Astrocyte (in vitro differentiated cells and primary cell): Measurements from ENCODE around the gene C2CD5. TPM values are rescaled to one million over a fixed set of nuclear protein-coding genes. Genes with fewer than 3 reads are reported as not detected.

Experiments
- DNase-seq: peaks from one replicate; pipeline ENCODE4 v3.0.0-alpha.2; 2010; ENCODE audit warnings: low read depth
- FAIRE-seq: peaks from 2 replicates; lab custom pipeline; 2011; peaks lifted over from hg19 to GRCh38; lab: Jason Lieb, UNC
- H2AFZ ChIP-seq: 2 replicates; pipeline ENCODE4 v1.6.0; 2012; ENCODE audit warnings: low read depth, low read length, inconsistent platforms
- H3K27ac ChIP-seq: 2 replicates; pipeline ENCODE4 v1.5.1; 2011; ENCODE audit warnings: low read depth, low read length, inconsistent platforms
- H3K27me3 ChIP-seq: 2 replicates; pipeline ENCODE4 v1.6.0; 2011; ENCODE audit warnings: low read length, inconsistent platforms; ENCODE audit not compliant: insufficient read depth
- H3K36me3 ChIP-seq: 2 replicates; pipeline ENCODE4 v1.5.1; 2011; ENCODE audit warnings: low read length, inconsistent platforms; ENCODE audit not compliant: insufficient read depth
- H3K4me1 ChIP-seq: 2 replicates; pipeline ENCODE4 v1.5.1; 2011; ENCODE audit warnings: low read length, inconsistent platforms; ENCODE audit not compliant: insufficient read depth
- H3K4me2 ChIP-seq: 2 replicates; pipeline ENCODE4 v1.6.0; 2012; ENCODE audit warnings: low read length, inconsistent platforms
- H3K4me3 ChIP-seq: 2 replicates; pipeline ENCODE4 v1.5.1; 2011; ENCODE audit warnings: low read depth, mild to moderate bottlenecking, low read length, inconsistent platforms; ENCODE audit not compliant: insufficient read depth
- H3K79me2 ChIP-seq: 2 replicates; pipeline ENCODE4 v1.6.0; 2012; ENCODE audit warnings: mild to moderate bottlenecking, low read length, inconsistent platforms; ENCODE audit not compliant: insufficient read depth
- H3K9ac ChIP-seq: 2 replicates; pipeline ENCODE4 v1.6.0; 2012; ENCODE audit warnings: mild to moderate bottlenecking, low read length, inconsistent platforms
- H3K9me3 ChIP-seq: 2 replicates; pipeline ENCODE4 v1.5.1; 2012; ENCODE audit warnings: low read depth, mild to moderate bottlenecking, low read length, inconsistent platforms; ENCODE audit not compliant: insufficient read depth
- H4K20me1 ChIP-seq: 2 replicates; pipeline ENCODE4 v1.6.0; 2012; ENCODE audit warnings: low read length, inconsistent platforms; ENCODE audit not compliant: insufficient read depth
- H3K27ac Mint-ChIP-seq: one replicate; pipeline ENCODE4 v1.8.0; 2021; ENCODE audit warnings: mild to moderate bottlenecking, mixed read lengths; ENCODE audit not compliant: unreplicated experiment
- H3K27me3 Mint-ChIP-seq: one replicate; pipeline ENCODE4 v1.8.0; 2021; ENCODE audit warnings: low read depth, mixed read lengths; ENCODE audit not compliant: unreplicated experiment
- H3K36me3 Mint-ChIP-seq: one replicate; pipeline ENCODE4 v1.8.0; 2021; ENCODE audit warnings: low read depth, mixed read lengths; ENCODE audit not compliant: unreplicated experiment
- H3K4me1 Mint-ChIP-seq: one replicate; pipeline ENCODE4 v1.8.0; 2021; ENCODE audit warnings: low read depth, mixed read lengths; ENCODE audit not compliant: unreplicated experiment
- H3K4me3 Mint-ChIP-seq: one replicate; pipeline ENCODE4 v1.8.0; 2021; ENCODE audit warnings: mild to moderate bottlenecking, moderate library complexity, mixed read lengths; ENCODE audit not compliant: unreplicated experiment
- H3K9me3 Mint-ChIP-seq: one replicate; pipeline ENCODE4 v1.8.0; 2021; ENCODE audit warnings: mild to moderate bottlenecking, mixed read lengths; ENCODE audit not compliant: unreplicated experiment
- EZH2 ChIP-seq: IDR thresholded peaks from 2 replicates; pipeline ENCODE4 v1.6.1; 2012; ENCODE audit warnings: mild to moderate bottlenecking, low read length, inconsistent platforms; ENCODE audit not compliant: insufficient read depth
- total RNA-seq: library from RNA; stranded (reverse); gene quantifications from 2 replicates; pipeline ENCODE4 v1.2.1, GENCODE V29; 2021
- TF ChIP-seq, protein P1 (sequence below): IDR thresholded peaks from 2 replicates; pipeline ENCODE4 v1.5.1; 2011; ENCODE audit warnings: low read depth, mild to moderate bottlenecking, inconsistent platforms, low read length, moderate library complexity; ENCODE audit not compliant: insufficient read depth

Gene C2CD5
- total RNA-seq, 1 donor from 2014 or later = 14.7 TPM

DNA sequence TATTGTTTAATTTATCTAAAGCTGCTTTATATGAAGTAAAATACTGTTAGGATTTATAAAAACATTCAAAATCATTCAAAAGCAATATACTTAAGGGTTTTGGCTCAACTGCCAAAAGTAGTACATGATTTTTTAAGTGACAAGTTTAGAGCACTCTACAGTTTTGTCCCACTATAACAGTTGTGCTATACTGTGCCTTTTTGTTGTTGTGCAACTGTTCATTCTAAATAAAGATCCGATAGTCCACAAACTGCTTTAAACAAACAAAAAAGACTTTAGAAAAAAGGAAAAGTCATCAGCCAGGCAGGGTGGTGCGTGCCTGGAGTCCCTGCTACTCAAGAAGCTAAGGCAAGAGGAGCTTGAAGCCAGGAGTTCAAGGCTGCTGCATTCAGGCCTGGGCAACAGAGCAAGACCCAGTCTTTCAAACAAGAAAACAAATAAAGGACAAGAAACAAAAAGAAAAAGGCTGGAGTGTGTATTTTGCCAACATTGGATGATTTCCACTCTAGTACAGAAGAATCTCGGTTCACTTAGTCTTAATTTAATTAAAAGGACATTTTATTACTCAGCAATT lies 7.3 kb downstream of the C2CD5 start:
- Mint-ChIP-seq H3K27me3 (no peaks in the 10 kb centered on the region), H3K27ac (no peak overlapping the region), H3K9me3 (no peaks in the 10 kb centered on the region), H3K4me3 (no peak overlapping the region), H3K36me3 (peaks cover 11% of the 10 kb centered on the region), H3K4me1 (peaks cover 9% of the 10 kb centered on the region)
- TF ChIP-seq, protein P1, sequence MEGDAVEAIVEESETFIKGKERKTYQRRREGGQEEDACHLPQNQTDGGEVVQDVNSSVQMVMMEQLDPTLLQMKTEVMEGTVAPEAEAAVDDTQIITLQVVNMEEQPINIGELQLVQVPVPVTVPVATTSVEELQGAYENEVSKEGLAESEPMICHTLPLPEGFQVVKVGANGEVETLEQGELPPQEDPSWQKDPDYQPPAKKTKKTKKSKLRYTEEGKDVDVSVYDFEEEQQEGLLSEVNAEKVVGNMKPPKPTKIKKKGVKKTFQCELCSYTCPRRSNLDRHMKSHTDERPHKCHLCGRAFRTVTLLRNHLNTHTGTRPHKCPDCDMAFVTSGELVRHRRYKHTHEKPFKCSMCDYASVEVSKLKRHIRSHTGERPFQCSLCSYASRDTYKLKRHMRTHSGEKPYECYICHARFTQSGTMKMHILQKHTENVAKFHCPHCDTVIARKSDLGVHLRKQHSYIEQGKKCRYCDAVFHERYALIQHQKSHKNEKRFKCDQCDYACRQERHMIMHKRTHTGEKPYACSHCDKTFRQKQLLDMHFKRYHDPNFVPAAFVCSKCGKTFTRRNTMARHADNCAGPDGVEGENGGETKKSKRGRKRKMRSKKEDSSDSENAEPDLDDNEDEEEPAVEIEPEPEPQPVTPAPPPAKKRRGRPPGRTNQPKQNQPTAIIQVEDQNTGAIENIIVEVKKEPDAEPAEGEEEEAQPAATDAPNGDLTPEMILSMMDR = no peak
- TF ChIP-seq EZH2 = no peak
- H3K79me2 ChIP-seq = peaks cover 8% of the 10 kb centered on the region
- no peak overlapping the region for H3K9ac ChIP-seq
- no peaks in the 10 kb centered on the region for H3K4me1 ChIP-seq
- H3K36me3 ChIP-seq = peaks cover 12% of the 10 kb centered on the region
- H3K27me3 ChIP-seq = no peaks in the 10 kb centered on the region
- H4K20me1 ChIP-seq = no peaks in the 10 kb centered on the region
- FAIRE-seq (no peak), DNase-seq (no peak)
- H3K4me3 ChIP-seq = no peak overlapping the region
- H3K27ac ChIP-seq = no peak overlapping the region
- H3K9me3 ChIP-seq = no peaks in the 10 kb centered on the region
- H3K4me2 ChIP-seq = no peak overlapping the region
- H2AFZ ChIP-seq = no peak overlapping the region

DNA sequence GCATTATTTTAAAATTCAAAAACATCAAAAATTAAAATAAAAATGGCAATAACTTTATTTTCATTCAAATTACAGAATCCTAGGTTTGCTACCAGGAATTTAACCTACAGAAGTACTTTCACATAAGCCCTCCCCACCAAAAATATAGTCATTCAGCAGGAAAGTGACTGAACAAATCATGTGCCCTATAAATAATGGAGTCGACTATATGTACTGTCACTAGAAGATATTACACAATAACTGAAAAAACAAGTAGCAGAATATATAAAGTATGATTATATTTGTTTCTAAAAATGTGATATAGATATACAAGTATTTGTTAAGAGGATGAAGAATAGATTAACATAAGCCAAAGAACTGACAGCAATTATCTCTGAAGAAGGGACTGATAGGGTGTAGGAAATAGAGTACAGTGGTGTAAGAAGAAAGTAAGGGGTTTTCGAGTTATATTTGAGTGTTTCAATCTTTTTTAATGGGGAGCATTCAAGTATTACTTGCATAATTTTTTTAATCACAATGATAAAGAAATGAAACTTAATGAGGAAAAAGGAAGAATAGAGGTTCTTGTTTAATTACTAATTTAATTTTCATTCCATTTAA lies 7.9 kb downstream of the C2CD5 start:
- Histone ChIP-seq H3K4me2 (no peak overlapping the region), H2AFZ (no peak overlapping the region), H3K4me3 (no peak overlapping the region), H3K36me3 (peaks cover 12% of the 10 kb centered on the region), H3K79me2 (peaks cover 8% of the 10 kb centered on the region), H3K27ac (no peak overlapping the region), H4K20me1 (no peaks in the 10 kb centered on the region), H3K27me3 (no peaks in the 10 kb centered on the region), H3K4me1 (no peaks in the 10 kb centered on the region), H3K9me3 (no peaks in the 10 kb centered on the region), H3K9ac (no peak overlapping the region)
- Mint-ChIP-seq H3K27ac (no peak overlapping the region), H3K36me3 (peaks cover 15% of the 10 kb centered on the region), H3K27me3 (no peaks in the 10 kb centered on the region), H3K4me1 (peaks cover 5% of the 10 kb centered on the region), H3K9me3 (peaks cover 3% of the 10 kb centered on the region), H3K4me3 (no peak overlapping the region)
- FAIRE-seq (no peak), DNase-seq (no peak)
- TF ChIP-seq, protein P1 = no peak
- TF ChIP-seq EZH2 = no peak

GRCh38 chr12:22535478-22535877 lies 8.9 kb downstream of the C2CD5 start:
- no peak for FAIRE-seq

More at GRCh38 chr12:22535478-22535877, 8.9 kb downstream of the C2CD5 start:
- H4K20me1 ChIP-seq = no peaks in the 10 kb centered on the region
- peaks cover 12% of the 10 kb centered on the region for H3K36me3 ChIP-seq
- Mint-ChIP-seq H3K36me3 (peaks cover 20% of the 10 kb centered on the region), H3K27me3 (no peaks in the 10 kb centered on the region), H3K4me1 (peaks cover 2% of the 10 kb centered on the region), H3K27ac (no peak overlapping the region), H3K4me3 (no peak overlapping the region), H3K9me3 (peaks cover 3% of the 10 kb centered on the region)
- TF ChIP-seq, protein P1 = no peak
- no peak for TF ChIP-seq EZH2
- H3K27ac ChIP-seq = no peak overlapping the region
- no peak overlapping the region for H3K4me3 ChIP-seq
- H3K9ac ChIP-seq = no peak overlapping the region
- H3K4me1 ChIP-seq = no peaks in the 10 kb centered on the region
- H3K9me3 ChIP-seq = no peaks in the 10 kb centered on the region
- no peaks in the 10 kb centered on the region for H3K27me3 ChIP-seq
- no peak overlapping the region for H3K4me2 ChIP-seq
- no peak overlapping the region for H2AFZ ChIP-seq
- peaks cover 8% of the 10 kb centered on the region for H3K79me2 ChIP-seq
- no peak for DNase-seq
